ENCODE data around the gene ERLIN1.

ERLIN1 gene

GRCh38 chr10:100168313-100168643, 17.6 kb downstream of the ERLIN1 start:
- DNase-seq = no peak

- no peak for DNase-seq
Observed at GRCh38 chr10:100167553-100168312, 18.1 kb downstream of the ERLIN1 start.

GRCh38 chr10:100163704-100164621, 21.9 kb downstream of the ERLIN1 start:
- no peak for DNase-seq

- no peak for DNase-seq
Observed at GRCh38 chr10:100162696-100163095, 23.1 kb downstream of the ERLIN1 start.

GRCh38 chr10:100158044-100158805, 27.6 kb downstream of the ERLIN1 start:
- no peak for DNase-seq

GRCh38 chr10:100157156-100157555, 28.7 kb downstream of the ERLIN1 start:
- DNase-seq = no peak

- no peak for DNase-seq
Observed at GRCh38 chr10:100155936-100156335, 29.9 kb downstream of the ERLIN1 start.

GRCh38 chr10:100154666-100155065, 31.2 kb downstream of the ERLIN1 start:
- no peak for DNase-seq

- no peak for DNase-seq
Observed at GRCh38 chr10:100153239-100153825, 32.5 kb downstream of the ERLIN1 start.

GRCh38 chr10:100151723-100152300, 34.0 kb downstream of the ERLIN1 start:
- no peak for DNase-seq

GRCh38 chr10:100148353-100149211, 37.2 kb downstream of the ERLIN1 start:
- peak; percentile 71 for DNase-seq

- no peak for DNase-seq
Observed at GRCh38 chr10:100146875-100147650, 38.8 kb downstream of the ERLIN1 start.

GRCh38 chr10:100146398-100146797, 39.4 kb downstream of the ERLIN1 start:
- no peak for DNase-seq

- no peak for DNase-seq
Observed at GRCh38 chr10:100143756-100144155, 42.1 kb downstream of the ERLIN1 start.

GRCh38 chr10:100141446-100142087, 44.3 kb downstream of the ERLIN1 start:
- no peak for DNase-seq

- DNase-seq = no peak
Observed at GRCh38 chr10:100140070-100140469, 45.8 kb downstream of the ERLIN1 start.

GRCh38 chr10:100138921-100139496, 46.8 kb downstream of the ERLIN1 start:
- DNase-seq = no peak

- DNase-seq = no peak
Observed at GRCh38 chr10:100135486-100135885, 50.3 kb downstream of the ERLIN1 start.

GRCh38 chr10:100133801-100134200, 52.0 kb downstream of the ERLIN1 start:
- DNase-seq = no peak

- DNase-seq = no peak
Observed at GRCh38 chr10:100132427-100132826, 53.4 kb downstream of the ERLIN1 start.
